ENCODE data around the gene SDF4.

SDF4 gene

GRCh38 chr1:1231400-1232207 is at the start of gene SDF4:
Gene SDF4, minus strand, starts transcription at chr1:1232001. Its CDS starts 3,229 bp downstream, at chr1:1228772.
- DNase-seq, result peak; percentile 96

GRCh38 chr1:1280782-1281481 is 49.1 kb upstream of the SDF4 start:
- DNase-seq, result no peak

GRCh38 chr1:1279028-1279427 is 47.2 kb upstream of the SDF4 start:
- no peak for DNase-seq

- no peak for DNase-seq
Measured at GRCh38 chr1:1278620-1279019, 46.8 kb upstream of the SDF4 start.

GRCh38 chr1:1275836-1276235 is 44.0 kb upstream of the SDF4 start:
- DNase-seq, result no peak

- DNase-seq, result no peak
Measured at GRCh38 chr1:1274931-1275431, 43.2 kb upstream of the SDF4 start.

- no peak for DNase-seq
Measured at GRCh38 chr1:1274299-1274930, 42.6 kb upstream of the SDF4 start.

GRCh38 chr1:1273512-1274298 is 41.9 kb upstream of the SDF4 start, which contains the start of gene UBE2J2:
Gene UBE2J2, minus strand, starts transcription at chr1:1273854. Its CDS starts 5,862 bp downstream, at chr1:1267992.
- peak; percentile 90 for DNase-seq

GRCh38 chr1:1273209-1273511 is 41.4 kb upstream of the SDF4 start:
- no peak for DNase-seq

- peak; percentile 15 for DNase-seq
Measured at GRCh38 chr1:1272341-1273208, 40.8 kb upstream of the SDF4 start.

- no peak for DNase-seq
Measured at GRCh38 chr1:1270813-1271212, 39.0 kb upstream of the SDF4 start.

- no peak for DNase-seq
Measured at GRCh38 chr1:1268284-1268682, 36.5 kb upstream of the SDF4 start.

- DNase-seq, result no peak
Measured at GRCh38 chr1:1267488-1268283, 35.9 kb upstream of the SDF4 start.

- DNase-seq, result no peak
Measured at GRCh38 chr1:1264868-1265272, 33.1 kb upstream of the SDF4 start.

GRCh38 chr1:1264026-1264425 is 32.2 kb upstream of the SDF4 start:
- DNase-seq, result no peak

GRCh38 chr1:1262758-1263157 is 31.0 kb upstream of the SDF4 start:
- no peak for DNase-seq

- no peak for DNase-seq
Measured at GRCh38 chr1:1262071-1262470, 30.3 kb upstream of the SDF4 start.

- no peak for DNase-seq
Measured at GRCh38 chr1:1260843-1261560, 29.2 kb upstream of the SDF4 start.

GRCh38 chr1:1259951-1260600 is 28.3 kb upstream of the SDF4 start:
- DNase-seq, result no peak

- DNase-seq, result no peak
Measured at GRCh38 chr1:1259540-1259939, 27.7 kb upstream of the SDF4 start.

Measured in COR-L47 (cell line).